ENCODE measurements around the gene LHB.

LHB gene

GRCh38 chr19:48970139-48970766, 46.6 kb downstream of the LHB start:
- Histone ChIP-seq H3K27me3 (no peaks in the 10 kb centered on the region), H3K36me3 (peaks cover 37% of the 10 kb centered on the region), H3K4me1 (peaks cover 13% of the 10 kb centered on the region), H3K4me3 (ENCODE audit: low read depth, low read length) (no peak overlapping the region), H3K9me3 (no peaks in the 10 kb centered on the region)
- no peak for DNase-seq
- TF ChIP-seq, protein P1, sequence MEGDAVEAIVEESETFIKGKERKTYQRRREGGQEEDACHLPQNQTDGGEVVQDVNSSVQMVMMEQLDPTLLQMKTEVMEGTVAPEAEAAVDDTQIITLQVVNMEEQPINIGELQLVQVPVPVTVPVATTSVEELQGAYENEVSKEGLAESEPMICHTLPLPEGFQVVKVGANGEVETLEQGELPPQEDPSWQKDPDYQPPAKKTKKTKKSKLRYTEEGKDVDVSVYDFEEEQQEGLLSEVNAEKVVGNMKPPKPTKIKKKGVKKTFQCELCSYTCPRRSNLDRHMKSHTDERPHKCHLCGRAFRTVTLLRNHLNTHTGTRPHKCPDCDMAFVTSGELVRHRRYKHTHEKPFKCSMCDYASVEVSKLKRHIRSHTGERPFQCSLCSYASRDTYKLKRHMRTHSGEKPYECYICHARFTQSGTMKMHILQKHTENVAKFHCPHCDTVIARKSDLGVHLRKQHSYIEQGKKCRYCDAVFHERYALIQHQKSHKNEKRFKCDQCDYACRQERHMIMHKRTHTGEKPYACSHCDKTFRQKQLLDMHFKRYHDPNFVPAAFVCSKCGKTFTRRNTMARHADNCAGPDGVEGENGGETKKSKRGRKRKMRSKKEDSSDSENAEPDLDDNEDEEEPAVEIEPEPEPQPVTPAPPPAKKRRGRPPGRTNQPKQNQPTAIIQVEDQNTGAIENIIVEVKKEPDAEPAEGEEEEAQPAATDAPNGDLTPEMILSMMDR (IDR thresholded peaks at IDR 0.05; ENCODE audit: low read depth, low read length), result no peak

GRCh38 chr19:48969276-48970138, 47.4 kb downstream of the LHB start:
- no peak overlapping the region for H3K4me3 ChIP-seq (ENCODE audit: low read depth, low read length)
- peak; percentile 93 for DNase-seq
- no peaks in the 10 kb centered on the region for H3K27me3 ChIP-seq
- TF ChIP-seq, protein P1 (IDR thresholded peaks at IDR 0.05; ENCODE audit: low read depth, low read length), result no peak
- H3K9me3 ChIP-seq, result no peaks in the 10 kb centered on the region
- H3K4me1 ChIP-seq, result peaks cover 14% of the 10 kb centered on the region
- peaks cover 37% of the 10 kb centered on the region for H3K36me3 ChIP-seq

DNA sequence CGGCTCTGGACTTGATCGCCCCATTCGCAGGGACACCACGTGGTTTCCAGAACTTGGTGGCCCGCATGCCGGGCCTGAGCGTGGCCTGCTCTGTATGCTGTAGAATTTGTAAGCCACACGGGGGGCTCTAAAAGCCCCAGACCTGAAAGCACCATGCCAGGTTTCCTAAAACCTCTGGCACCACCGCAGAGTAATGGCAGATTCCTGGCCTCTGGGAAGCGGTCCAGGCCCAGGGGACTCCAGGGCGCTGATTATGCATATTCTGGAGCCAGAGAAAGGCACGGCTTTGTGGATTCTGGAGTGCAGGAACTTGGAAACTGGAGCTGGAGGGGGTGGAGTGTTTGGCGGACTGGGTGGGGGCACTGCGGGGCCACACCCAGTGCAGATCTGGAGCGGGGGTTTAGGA, 48.1 kb downstream of the LHB start:
- H3K27me3 ChIP-seq, result no peaks in the 10 kb centered on the region
- TF ChIP-seq, protein P1 (IDR thresholded peaks at IDR 0.05; ENCODE audit: low read depth, low read length), result no peak

DNA sequence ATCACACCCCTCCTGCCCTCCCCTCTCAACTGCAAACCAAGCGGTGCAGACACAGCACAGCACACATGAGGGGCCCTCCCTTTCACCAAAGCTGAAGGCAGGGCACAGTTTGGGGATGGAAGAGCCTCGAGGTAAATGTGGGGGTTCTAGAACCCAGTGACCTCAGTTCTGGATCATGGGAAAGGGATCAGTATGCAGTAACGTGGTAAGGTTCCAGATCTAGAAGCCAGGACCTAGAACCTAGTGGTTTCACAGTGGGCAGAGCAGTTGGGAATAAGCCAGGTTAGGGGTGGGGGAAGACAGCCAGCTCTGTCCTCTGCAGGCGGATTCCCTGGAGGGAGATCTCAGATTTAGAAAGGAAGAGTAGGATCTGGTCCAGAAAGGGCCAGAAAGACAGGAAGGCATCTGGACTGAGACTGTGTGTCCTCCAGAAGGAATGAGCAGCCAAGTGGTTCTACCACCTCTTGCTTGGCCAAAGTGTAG, 48.7 kb downstream of the LHB start:
- Histone ChIP-seq H3K27me3 (no peaks in the 10 kb centered on the region), H3K9me3 (no peaks in the 10 kb centered on the region), H3K4me3 (ENCODE audit: low read depth, low read length) (no peak overlapping the region), H3K4me1 (peaks cover 27% of the 10 kb centered on the region), H3K36me3 (peaks cover 37% of the 10 kb centered on the region)
- DNase-seq, result no peak
- TF ChIP-seq, protein P1 (IDR thresholded peaks at IDR 0.05; ENCODE audit: low read depth, low read length), result no peak

More for the DNA sequence above, 48.1 kb downstream of the LHB start:
- peaks cover 21% of the 10 kb centered on the region for H3K4me1 ChIP-seq
- H3K4me3 ChIP-seq (ENCODE audit: low read depth, low read length), result no peak overlapping the region
- H3K36me3 ChIP-seq, result peaks cover 37% of the 10 kb centered on the region
- no peaks in the 10 kb centered on the region for H3K9me3 ChIP-seq
- no peak for DNase-seq

- DNase-seq, result no peak
- H3K4me1 ChIP-seq, result peaks cover 27% of the 10 kb centered on the region
- no peaks in the 10 kb centered on the region for H3K27me3 ChIP-seq
- TF ChIP-seq, protein P1 (IDR thresholded peaks at IDR 0.05; ENCODE audit: low read depth, low read length), result no peak
- no peaks in the 10 kb centered on the region for H3K9me3 ChIP-seq
- H3K4me3 ChIP-seq (ENCODE audit: low read depth, low read length), result no peak overlapping the region
- H3K36me3 ChIP-seq, result peaks cover 37% of the 10 kb centered on the region
Observed at GRCh38 chr19:48967346-48968178, 49.3 kb downstream of the LHB start.
